Effector memory CD4-positive, alpha-beta T cell (primary cell): Measurements from ENCODE around the gene EDNRA.

ENCODE experiments used
- DNase-seq, 3 donors: peaks; one replicate each; pipeline ENCODE4 v3.0.0-alpha.2; 2020
- H3K27ac ChIP-seq: 2 replicates; pipeline ENCODE4 v1.7.0; 2013; ENCODE audit warnings: mild to moderate bottlenecking, low read length, moderate library complexity; ENCODE audit not compliant: insufficient read depth, poor library complexity, severe bottlenecking
- H3K27me3 ChIP-seq: replicated peaks from 2 replicates; pipeline ENCODE4 v1.7.0; 2013; ENCODE audit warnings: mild to moderate bottlenecking, low read length; ENCODE audit not compliant: insufficient read depth, control insufficient read depth, poor library complexity, severe bottlenecking
- H3K36me3 ChIP-seq: 2 replicates; pipeline ENCODE4 v1.7.0; 2013; ENCODE audit warnings: mild to moderate bottlenecking, low read length, moderate library complexity; ENCODE audit not compliant: control insufficient read depth, insufficient read depth
- H3K4me1 ChIP-seq: 2 replicates; pipeline ENCODE4 v1.7.0; 2013; ENCODE audit warnings: low read length, mild to moderate bottlenecking; ENCODE audit not compliant: control insufficient read depth, insufficient read depth, poor library complexity, severe bottlenecking
- H3K4me3 ChIP-seq: 2 replicates; pipeline ENCODE4 v1.7.0; 2013; ENCODE audit warnings: low read length, low read depth, mild to moderate bottlenecking; ENCODE audit not compliant: insufficient read depth, poor library complexity, severe bottlenecking
- H3K9me3 ChIP-seq: 2 replicates; pipeline ENCODE4 v1.7.0; 2013; ENCODE audit warnings: mild to moderate bottlenecking, low read length, moderate library complexity; ENCODE audit not compliant: control insufficient read depth

Gene EDNRA

GRCh38 chr4:147582386-147583060 is 101.6 kb downstream of the EDNRA start:
- Histone ChIP-seq H3K27ac (no peak overlapping the region), H3K9me3 (no peaks in the 10 kb centered on the region), H3K4me3 (no peak overlapping the region), H3K4me1 (no peaks in the 10 kb centered on the region), H3K36me3 (no peaks in the 10 kb centered on the region), H3K27me3 (no peaks in the 10 kb centered on the region)
- no peak for DNase-seq

DNA sequence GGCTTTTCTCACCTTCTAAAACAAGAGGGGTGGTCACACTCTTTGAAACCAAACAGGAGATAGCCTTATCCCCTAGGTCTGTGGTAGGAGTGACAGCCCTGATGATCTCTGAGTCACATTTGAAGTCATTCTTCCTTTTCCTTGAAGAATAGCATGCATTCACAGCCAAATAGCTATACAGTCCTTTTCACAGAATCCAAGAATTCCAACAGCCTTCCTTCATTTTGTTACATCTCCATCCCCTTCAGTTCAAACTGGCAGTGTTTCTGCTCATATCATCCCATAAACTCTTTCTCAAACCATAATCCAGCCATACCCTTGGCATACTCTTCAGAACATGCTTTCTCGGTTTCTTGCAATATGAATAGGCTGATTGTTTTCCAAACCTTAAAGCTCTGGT is 103.0 kb downstream of the EDNRA start:
- H3K4me3 ChIP-seq = no peak overlapping the region
- DNase-seq = no peak
- no peaks in the 10 kb centered on the region for H3K27me3 ChIP-seq
- no peaks in the 10 kb centered on the region for H3K4me1 ChIP-seq
- H3K27ac ChIP-seq = no peak overlapping the region
- no peaks in the 10 kb centered on the region for H3K9me3 ChIP-seq
- H3K36me3 ChIP-seq = no peaks in the 10 kb centered on the region

DNA sequence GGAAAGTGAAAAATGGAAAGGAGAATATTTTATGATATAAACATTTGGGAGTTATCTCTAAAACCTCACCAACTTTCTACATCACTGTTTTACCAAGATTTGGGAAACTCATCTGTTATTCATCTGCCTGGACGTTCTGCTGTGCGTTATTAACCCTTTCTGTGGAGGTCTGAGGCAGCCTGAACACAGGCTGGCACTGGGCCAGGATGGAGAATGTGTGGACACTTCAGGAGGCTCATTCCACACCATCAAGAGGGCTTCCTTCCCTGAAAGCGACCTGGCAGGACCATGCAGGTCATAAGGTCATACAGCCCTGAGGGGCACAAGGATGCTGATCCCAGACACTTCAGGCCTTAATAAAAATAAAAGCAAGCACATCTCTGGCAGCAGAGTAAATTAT is 105.1 kb downstream of the EDNRA start:
- Histone ChIP-seq H3K27me3 (no peaks in the 10 kb centered on the region), H3K4me3 (no peak overlapping the region), H3K27ac (no peak overlapping the region), H3K4me1 (no peaks in the 10 kb centered on the region), H3K36me3 (no peaks in the 10 kb centered on the region), H3K9me3 (no peaks in the 10 kb centered on the region)
- no peak for DNase-seq

- Histone ChIP-seq H3K27ac (no peak overlapping the region), H3K9me3 (no peaks in the 10 kb centered on the region), H3K36me3 (no peaks in the 10 kb centered on the region), H3K4me1 (no peaks in the 10 kb centered on the region), H3K27me3 (no peaks in the 10 kb centered on the region), H3K4me3 (no peak overlapping the region)
- DNase-seq = no peak
Measured at GRCh38 chr4:147586637-147587036, 105.7 kb downstream of the EDNRA start.

DNA sequence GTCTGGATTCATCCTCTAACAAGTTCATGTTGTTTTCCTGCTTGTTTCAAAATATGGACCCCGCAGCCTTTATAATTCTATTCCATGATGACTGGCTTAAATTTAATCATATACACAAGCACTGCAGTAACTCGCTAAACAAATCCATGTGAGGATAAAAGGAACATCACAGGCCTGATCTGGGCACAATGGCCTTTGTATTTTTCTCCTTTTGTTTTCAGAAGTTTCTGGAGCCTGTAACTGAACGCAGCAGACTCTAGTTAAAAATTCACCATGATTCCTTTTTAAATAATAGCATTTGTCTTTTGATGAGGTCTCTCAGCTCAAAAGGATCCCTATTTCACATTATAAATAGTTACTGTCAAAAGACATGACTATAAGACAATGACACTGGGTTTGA is 106.1 kb downstream of the EDNRA start:
- DNase-seq = no peak
- H3K27me3 ChIP-seq = no peaks in the 10 kb centered on the region
- H3K36me3 ChIP-seq = no peaks in the 10 kb centered on the region
- no peaks in the 10 kb centered on the region for H3K9me3 ChIP-seq
- no peak overlapping the region for H3K27ac ChIP-seq
- H3K4me1 ChIP-seq = no peaks in the 10 kb centered on the region
- no peak overlapping the region for H3K4me3 ChIP-seq

GRCh38 chr4:147589586-147589985 is 108.7 kb downstream of the EDNRA start:
- H3K9me3 ChIP-seq = no peaks in the 10 kb centered on the region
- no peaks in the 10 kb centered on the region for H3K27me3 ChIP-seq
- H3K4me1 ChIP-seq = no peaks in the 10 kb centered on the region
- no peaks in the 10 kb centered on the region for H3K36me3 ChIP-seq
- DNase-seq = no peak
- no peak overlapping the region for H3K4me3 ChIP-seq
- H3K27ac ChIP-seq = no peak overlapping the region

DNA sequence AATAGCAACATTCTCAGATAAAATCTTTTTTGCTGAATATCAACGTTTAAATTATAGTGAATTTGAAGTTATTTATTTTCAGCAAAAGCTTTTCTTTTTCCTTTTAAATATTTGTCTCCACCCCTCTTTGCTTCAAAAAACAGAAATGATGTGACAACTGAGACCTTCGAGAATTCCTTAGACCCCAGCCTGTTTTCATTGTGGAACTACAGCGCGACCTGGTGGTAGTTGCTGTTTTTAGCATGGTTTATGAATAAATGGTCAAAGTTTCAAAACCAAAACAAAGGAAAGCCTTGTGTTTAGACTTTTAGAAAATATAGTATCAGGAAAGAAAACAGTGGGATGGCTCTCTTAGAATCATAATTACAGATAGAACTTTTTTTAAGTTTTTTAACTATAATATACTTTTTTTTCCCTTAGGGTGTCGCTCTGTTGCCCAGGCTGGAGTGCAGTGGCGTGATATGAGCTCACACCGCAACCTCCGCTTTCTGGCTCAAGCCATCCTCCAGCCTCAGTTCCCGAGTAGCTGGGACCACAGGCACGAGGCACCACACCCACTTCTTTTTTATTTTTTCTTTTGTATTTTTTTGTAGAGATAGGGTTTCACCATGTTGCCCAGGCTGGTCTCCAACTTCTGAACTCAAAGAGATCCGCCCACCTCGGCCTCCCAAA is 109.5 kb downstream of the EDNRA start:
- no peak for DNase-seq
- H3K27ac ChIP-seq = no peak overlapping the region
- H3K4me3 ChIP-seq = no peak overlapping the region
- H3K36me3 ChIP-seq = no peaks in the 10 kb centered on the region
- H3K9me3 ChIP-seq = no peaks in the 10 kb centered on the region
- H3K27me3 ChIP-seq = no peaks in the 10 kb centered on the region
- H3K4me1 ChIP-seq = no peaks in the 10 kb centered on the region

DNA sequence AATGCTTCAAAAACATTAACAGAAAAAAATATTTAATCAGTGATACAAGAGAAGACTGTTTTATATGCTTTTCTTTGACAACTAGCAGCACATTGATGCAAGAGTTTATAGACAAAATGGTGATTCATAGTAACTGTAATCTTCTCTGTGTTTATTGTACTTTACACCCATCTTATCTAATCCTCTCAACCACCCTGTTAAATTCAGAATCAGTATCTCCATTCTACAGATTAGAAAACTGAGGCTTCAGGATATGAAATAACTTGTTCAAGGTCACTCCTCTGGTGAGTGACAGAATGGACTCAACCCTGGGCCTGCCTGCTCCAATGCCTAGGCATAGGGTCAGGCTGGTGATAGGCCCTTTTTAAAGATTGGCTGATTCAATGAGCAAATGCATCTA is 110.2 kb downstream of the EDNRA start:
- Histone ChIP-seq H3K27ac (no peak overlapping the region), H3K4me3 (no peak overlapping the region), H3K9me3 (no peaks in the 10 kb centered on the region), H3K4me1 (no peaks in the 10 kb centered on the region), H3K36me3 (no peaks in the 10 kb centered on the region), H3K27me3 (no peaks in the 10 kb centered on the region)
- no peak for DNase-seq

- Histone ChIP-seq H3K27ac (no peak overlapping the region), H3K9me3 (no peaks in the 10 kb centered on the region), H3K4me3 (no peak overlapping the region), H3K36me3 (no peaks in the 10 kb centered on the region), H3K27me3 (no peaks in the 10 kb centered on the region), H3K4me1 (no peaks in the 10 kb centered on the region)
- DNase-seq = no peak
Measured at GRCh38 chr4:147594107-147594506, 113.2 kb downstream of the EDNRA start.
